GM18505 (cell line): ENCODE data around the gene FOSL1.
"Not testable (repeated sequence)": the region's sequence is repeated elsewhere in the genome, so short reads cannot be mapped to it uniquely, and the experiment has no call there.

Source experiments
- ATAC-seq: cut with Tn5 transposase; IDR thresholded peaks from one replicate; pipeline ENCODE4 v1.9.1; 2021; ENCODE audit not compliant: unreplicated experiment
- POLR2A ChIP-seq: IDR thresholded peaks from 4 replicates; pipeline ENCODE4 v1.6.1; 2011; ENCODE audit warnings: borderline replicate concordance; ENCODE audit not compliant: insufficient read depth, insufficient read length; ENCODE audit errors: extremely low read depth

FOSL1 gene

GRCh38 chr11:65849771-65850216 is 50.4 kb downstream of the FOSL1 start:
- no peak for ATAC-seq
- TF ChIP-seq POLR2A: no peak

- no peak for ATAC-seq
- TF ChIP-seq POLR2A: no peak
These were observed 50.8 kb downstream of the FOSL1 start for GRCh38 chr11:65849366-65849765.

GRCh38 chr11:65848693-65849092 is 51.5 kb downstream of the FOSL1 start:
- not testable (repeated sequence) for ATAC-seq

DNA sequence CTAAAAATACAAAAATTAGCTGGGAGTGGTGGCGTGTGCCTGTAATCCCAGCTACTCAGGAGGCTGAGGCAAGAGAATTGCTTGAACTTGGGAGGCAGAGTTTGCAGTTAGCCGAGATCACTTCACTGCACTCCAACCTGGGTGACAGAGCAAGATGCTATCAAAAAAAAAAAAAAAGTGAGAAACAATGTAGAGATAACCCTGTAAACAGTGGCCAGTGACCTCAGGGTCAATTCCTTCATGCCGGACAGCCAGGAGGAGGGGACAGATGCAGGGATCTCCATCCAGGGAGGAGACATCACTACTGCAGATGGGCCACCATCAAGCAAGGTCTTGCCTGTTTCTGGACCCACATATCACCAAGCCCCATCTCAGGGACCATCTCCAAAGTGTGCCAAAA is 52.4 kb downstream of the FOSL1 start:
- no peak for TF ChIP-seq POLR2A
- no peak for ATAC-seq

DNA sequence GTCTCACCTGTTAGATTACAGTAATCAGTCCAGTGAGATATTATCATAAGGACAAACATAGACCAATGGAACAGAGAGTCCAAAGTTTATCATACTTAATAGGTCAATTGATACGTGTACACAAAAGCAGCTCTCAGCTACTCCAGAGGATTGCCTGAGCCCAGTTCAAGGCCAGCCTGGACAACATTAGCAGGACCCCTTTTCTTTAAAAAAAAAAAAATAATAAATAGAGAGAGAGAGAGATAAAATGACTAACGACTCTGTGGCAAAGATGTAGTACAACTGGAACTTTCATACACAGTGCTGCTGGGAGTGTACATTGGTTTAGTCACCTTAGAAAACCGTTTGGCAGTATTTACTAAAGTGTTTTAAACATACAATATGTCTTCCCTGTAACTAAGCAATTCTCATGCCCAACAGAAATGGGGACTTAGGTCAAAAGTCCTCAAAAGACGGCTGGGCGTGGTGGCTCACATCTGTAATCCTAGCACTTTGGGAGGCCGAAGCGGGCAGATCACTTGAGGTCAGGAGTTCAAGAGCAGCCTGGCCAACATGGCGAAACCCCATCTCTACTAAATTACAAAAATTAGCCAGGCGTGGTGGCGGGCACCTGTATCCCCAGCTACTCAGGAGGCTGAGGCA is 55.8 kb downstream of the FOSL1 start:
- no peak for TF ChIP-seq POLR2A
- ATAC-seq: no peak

DNA sequence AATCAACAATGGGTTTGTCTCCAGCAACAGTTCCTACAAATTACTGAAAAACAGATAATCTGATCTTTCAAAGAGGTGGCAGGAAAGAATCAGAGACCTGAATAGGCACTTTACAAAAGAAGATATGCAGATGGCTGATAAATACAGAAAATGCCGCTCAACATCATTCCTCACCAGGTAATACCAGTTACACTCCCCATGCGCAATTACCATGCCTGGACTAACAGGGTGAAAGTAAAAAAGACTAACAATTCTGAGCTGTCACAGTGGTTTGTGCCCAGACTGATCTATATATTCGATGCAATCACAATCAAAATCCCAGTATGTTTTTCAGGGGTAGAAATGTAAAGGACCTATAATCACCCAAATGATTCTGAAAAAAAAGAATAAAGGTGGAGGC is 56.4 kb downstream of the FOSL1 start:
- no peak for TF ChIP-seq POLR2A
- no peak for ATAC-seq

- ATAC-seq: no peak
These were observed 58.0 kb downstream of the FOSL1 start for GRCh38 chr11:65842144-65842543.

More at GRCh38 chr11:65842144-65842543, 58.0 kb downstream of the FOSL1 start:
- TF ChIP-seq POLR2A: no peak
